SU-DHL-6 (cell line): Measurements from ENCODE around the gene SUGP1.

Source experiments
- EZH2phosphoT487 ChIP-seq: fragments of 200-600 bp; sonication (generic), shearing (Covaris generic); conservative IDR thresholded peaks from 2 replicates; pipeline ENCODE4 v1.6.1; 2018; ENCODE audit warnings: mild to moderate bottlenecking, antibody characterized with exemption, low read length, moderate library complexity, mixed read lengths
- TF ChIP-seq, protein P1 (sequence below): fragments of 200-600 bp; sonication (generic); IDR thresholded peaks from one replicate; pipeline ENCODE4 v1.5.1; 2017; ENCODE audit warnings: antibody characterized with exemption, mild to moderate bottlenecking, low read length, moderate library complexity; ENCODE audit not compliant: insufficient read depth, poor library complexity, severe bottlenecking

DNA sequence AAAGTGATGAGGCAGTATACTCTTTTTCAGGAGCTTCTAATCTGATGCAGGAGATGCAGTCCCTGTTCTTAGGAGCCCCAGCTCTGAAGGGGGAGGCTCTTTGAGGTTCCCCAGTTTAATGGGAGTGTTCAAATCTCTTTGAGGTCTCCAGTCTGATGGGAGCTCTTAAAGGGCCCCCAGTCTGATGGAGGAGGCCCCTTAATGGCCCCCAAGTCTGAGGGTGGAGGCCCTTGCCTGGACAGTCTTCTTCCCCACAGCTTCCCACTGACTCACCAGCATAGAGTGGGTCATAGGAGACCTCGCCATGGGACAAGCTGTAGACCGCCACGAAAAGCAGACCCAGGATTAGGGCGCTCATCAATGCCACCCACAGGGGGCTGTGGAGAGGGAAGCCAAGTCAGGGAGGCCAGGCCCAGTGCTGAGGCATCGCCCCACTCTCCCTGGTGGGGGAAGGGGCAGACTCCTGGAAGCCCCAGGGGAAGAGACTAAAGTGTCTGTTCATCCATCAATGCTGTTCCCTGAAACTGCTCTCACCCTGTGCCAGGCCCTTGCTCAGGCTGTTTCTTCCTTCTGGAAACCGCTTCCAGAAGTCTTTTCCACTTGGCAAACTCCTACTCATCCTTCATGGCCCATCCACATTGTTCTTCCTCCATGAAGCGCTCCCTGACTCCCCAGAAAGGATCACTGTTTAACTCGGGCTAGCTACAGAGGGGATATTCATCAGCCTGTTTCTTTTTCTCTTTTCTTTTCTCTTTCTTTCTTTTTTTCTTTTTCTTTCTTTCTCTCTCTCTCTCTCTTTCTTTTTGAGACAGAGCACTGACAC is 49.3 kb downstream of the SUGP1 start:
- TF ChIP-seq, protein P1, sequence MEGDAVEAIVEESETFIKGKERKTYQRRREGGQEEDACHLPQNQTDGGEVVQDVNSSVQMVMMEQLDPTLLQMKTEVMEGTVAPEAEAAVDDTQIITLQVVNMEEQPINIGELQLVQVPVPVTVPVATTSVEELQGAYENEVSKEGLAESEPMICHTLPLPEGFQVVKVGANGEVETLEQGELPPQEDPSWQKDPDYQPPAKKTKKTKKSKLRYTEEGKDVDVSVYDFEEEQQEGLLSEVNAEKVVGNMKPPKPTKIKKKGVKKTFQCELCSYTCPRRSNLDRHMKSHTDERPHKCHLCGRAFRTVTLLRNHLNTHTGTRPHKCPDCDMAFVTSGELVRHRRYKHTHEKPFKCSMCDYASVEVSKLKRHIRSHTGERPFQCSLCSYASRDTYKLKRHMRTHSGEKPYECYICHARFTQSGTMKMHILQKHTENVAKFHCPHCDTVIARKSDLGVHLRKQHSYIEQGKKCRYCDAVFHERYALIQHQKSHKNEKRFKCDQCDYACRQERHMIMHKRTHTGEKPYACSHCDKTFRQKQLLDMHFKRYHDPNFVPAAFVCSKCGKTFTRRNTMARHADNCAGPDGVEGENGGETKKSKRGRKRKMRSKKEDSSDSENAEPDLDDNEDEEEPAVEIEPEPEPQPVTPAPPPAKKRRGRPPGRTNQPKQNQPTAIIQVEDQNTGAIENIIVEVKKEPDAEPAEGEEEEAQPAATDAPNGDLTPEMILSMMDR, result no peak
- TF ChIP-seq EZH2phosphoT487, result no peak
